ENCODE results near the gene NID2.

GRCh38 chr14:52054678-52055077, 14.2 kb downstream of the NID2 start:
- TF ChIP-seq CTCF (IDR thresholded peaks at IDR 0.05) (no peak), POLR2A (IDR thresholded peaks at IDR 0.05) (no peak)

Data from testis (tissue), 2 donors.